AG09309 (cell line): ENCODE data around the gene PPM1H.
"Not testable (repeated sequence)": the region's sequence is repeated elsewhere in the genome, so short reads cannot be mapped to it uniquely, and the experiment has no call there.

Source experiments
- DNase-seq: peaks from one replicate; pipeline ENCODE4 v3.0.0-alpha.2; 2010; ENCODE audit warnings: low read depth
- H3K4me3 ChIP-seq: 2 replicates; pipeline ENCODE4 v1.5.1; 2011; ENCODE audit warnings: mild to moderate bottlenecking, low read depth, low read length, moderate library complexity; ENCODE audit not compliant: control insufficient read depth
- CTCF ChIP-seq: IDR thresholded peaks from 2 replicates; pipeline ENCODE4 v1.5.1; 2011; ENCODE audit warnings: mild to moderate bottlenecking, low read depth, low read length, inconsistent platforms; ENCODE audit not compliant: insufficient read depth, control insufficient read depth; ENCODE audit errors: missing control alignments

Gene PPM1H

GRCh38 chr12:62971769-62972525 is 37.0 kb upstream of the PPM1H start:
- DNase-seq: no peak
- H3K4me3 ChIP-seq: no peak overlapping the region
- TF ChIP-seq CTCF: no peak

- no peak for DNase-seq
- no peak for TF ChIP-seq CTCF
- H3K4me3 ChIP-seq: no peak overlapping the region
Measured at GRCh38 chr12:62969695-62970094, 34.7 kb upstream of the PPM1H start.

GRCh38 chr12:62967701-62968100 is 32.8 kb upstream of the PPM1H start:
- no peak for TF ChIP-seq CTCF
- H3K4me3 ChIP-seq: no peak overlapping the region
- DNase-seq: no peak

GRCh38 chr12:62966990-62967506 is 32.1 kb upstream of the PPM1H start:
- H3K4me3 ChIP-seq: no peak overlapping the region
- DNase-seq: no peak
- TF ChIP-seq CTCF: no peak

GRCh38 chr12:62966446-62966989 is 31.6 kb upstream of the PPM1H start:
- not testable (repeated sequence) for H3K4me3 ChIP-seq, DNase-seq

- not testable (repeated sequence) for H3K4me3 ChIP-seq, DNase-seq
Measured at GRCh38 chr12:62965700-62966099, 30.8 kb upstream of the PPM1H start.

GRCh38 chr12:62965242-62965641 is 30.3 kb upstream of the PPM1H start:
- not testable (repeated sequence) for H3K4me3 ChIP-seq, DNase-seq

GRCh38 chr12:62963486-62964041 is 28.6 kb upstream of the PPM1H start:
- no peak overlapping the region for H3K4me3 ChIP-seq
- TF ChIP-seq CTCF: no peak
- DNase-seq: no peak
